Measurements from ENCODE around the gene ZBED5. TPM values are rescaled to one million over a fixed set of nuclear protein-coding genes. Genes with fewer than 3 reads are reported as not detected.
"Not testable (repeated sequence)": the region's sequence is repeated elsewhere in the genome, so short reads cannot be mapped to it uniquely, and the experiment has no call there.

Gene ZBED5
- total and polyA plus RNA-seq, 4 donors, result 18.0 to 57.9 (median 39.9) TPM

DNA sequence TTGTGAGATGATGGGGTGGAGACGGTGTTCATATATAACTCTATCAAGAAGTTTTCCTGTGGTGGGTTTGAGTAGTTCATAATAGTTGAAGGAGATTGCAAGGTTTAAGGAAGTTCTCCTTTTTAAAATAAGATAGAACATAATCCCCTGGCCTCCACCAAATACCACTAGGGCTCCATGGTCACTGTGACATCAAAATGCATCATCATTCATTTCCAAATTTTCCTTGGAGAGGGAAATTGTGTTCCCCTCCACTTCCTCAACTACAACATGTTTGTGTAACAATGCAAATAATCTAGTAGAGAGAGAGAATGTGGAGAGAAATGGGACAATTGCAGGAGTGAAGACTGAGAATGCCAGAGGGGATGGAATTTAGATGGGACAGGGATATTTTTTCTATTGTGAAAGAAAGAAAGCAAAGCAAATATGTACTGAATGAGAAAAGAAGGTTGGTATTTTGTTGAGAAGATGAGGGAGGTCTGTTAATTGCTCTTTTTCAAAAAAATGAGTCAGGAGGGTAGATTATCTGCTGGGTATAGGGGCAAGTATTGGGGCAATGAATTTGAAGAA lies 33.4 kb upstream of the ZBED5 start:
- WGBS, 2 donors, result 76 to 93% methylated on average over 1 of the region's 1 CpG
- H3K36me3 ChIP-seq (ENCODE audit: control insufficient read depth in 4 of 4, insufficient read depth in 4 of 4, low read length in 4 of 4), result no peaks in the 10 kb centered on the region
- no peak overlapping the region for H3K9ac ChIP-seq (ENCODE audit: insufficient read depth in 1 of 2, low read length in 2 of 2)
- H3K27me3 ChIP-seq (ENCODE audit: control insufficient read depth in 3 of 3, insufficient read depth in 3 of 3, low read length in 2 of 3), result no peaks in the 10 kb centered on the region
- H3K4me1 ChIP-seq (ENCODE audit: control insufficient read depth in 5 of 5, insufficient read depth in 5 of 5, low read length in 5 of 5), result peaks cover 0 to 27% (median 5%) of the 10 kb centered on the region in 5 donors
- no peak for ATAC-seq (ENCODE audit: insufficient read depth, low FRiP score)
- DNase-seq, result no peak
- no peaks in the 10 kb centered on the region for H3K9me3 ChIP-seq (ENCODE audit: control insufficient read depth in 4 of 4, insufficient read depth in 3 of 4, low read length in 3 of 4)
- H3K4me3 ChIP-seq, result no peak overlapping the region
- TF ChIP-seq, protein P1, sequence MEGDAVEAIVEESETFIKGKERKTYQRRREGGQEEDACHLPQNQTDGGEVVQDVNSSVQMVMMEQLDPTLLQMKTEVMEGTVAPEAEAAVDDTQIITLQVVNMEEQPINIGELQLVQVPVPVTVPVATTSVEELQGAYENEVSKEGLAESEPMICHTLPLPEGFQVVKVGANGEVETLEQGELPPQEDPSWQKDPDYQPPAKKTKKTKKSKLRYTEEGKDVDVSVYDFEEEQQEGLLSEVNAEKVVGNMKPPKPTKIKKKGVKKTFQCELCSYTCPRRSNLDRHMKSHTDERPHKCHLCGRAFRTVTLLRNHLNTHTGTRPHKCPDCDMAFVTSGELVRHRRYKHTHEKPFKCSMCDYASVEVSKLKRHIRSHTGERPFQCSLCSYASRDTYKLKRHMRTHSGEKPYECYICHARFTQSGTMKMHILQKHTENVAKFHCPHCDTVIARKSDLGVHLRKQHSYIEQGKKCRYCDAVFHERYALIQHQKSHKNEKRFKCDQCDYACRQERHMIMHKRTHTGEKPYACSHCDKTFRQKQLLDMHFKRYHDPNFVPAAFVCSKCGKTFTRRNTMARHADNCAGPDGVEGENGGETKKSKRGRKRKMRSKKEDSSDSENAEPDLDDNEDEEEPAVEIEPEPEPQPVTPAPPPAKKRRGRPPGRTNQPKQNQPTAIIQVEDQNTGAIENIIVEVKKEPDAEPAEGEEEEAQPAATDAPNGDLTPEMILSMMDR (IDR thresholded peaks at IDR 0.05; ENCODE audit: control extremely low read depth, extremely low read depth), result no peak
- no peak overlapping the region for H3K27ac ChIP-seq (ENCODE audit: low read depth in 1 of 2, low read length in 1 of 2)

DNA sequence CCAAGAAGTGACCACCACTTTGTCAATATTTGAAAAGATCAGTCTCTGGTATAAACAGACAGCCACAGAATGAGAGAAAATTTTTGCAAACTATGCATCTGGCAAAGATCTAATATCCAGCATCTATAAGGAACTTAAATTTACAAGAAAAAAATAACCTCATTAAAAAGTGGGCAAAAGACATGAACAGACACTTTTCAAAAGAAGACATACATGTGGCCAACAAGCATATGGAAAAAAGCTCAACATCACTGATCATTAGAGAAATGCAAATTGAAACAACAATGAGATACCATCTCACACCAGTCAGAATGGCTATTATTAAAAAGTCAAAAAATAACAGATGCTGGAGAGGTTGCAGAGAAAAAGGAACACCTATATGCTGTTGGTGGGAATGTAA lies 32.2 kb upstream of the ZBED5 start:
- not testable (repeated sequence) for DNase-seq; H3K4me3 ChIP-seq; H3K9ac ChIP-seq (ENCODE audit: insufficient read depth in 1 of 2, low read length in 2 of 2); H3K27me3 ChIP-seq (ENCODE audit: control insufficient read depth in 3 of 3, insufficient read depth in 3 of 3, low read length in 2 of 3); H3K9me3 ChIP-seq (ENCODE audit: control insufficient read depth in 4 of 4, insufficient read depth in 3 of 4, low read length in 3 of 4); H3K27ac ChIP-seq (ENCODE audit: low read depth in 1 of 2, low read length in 1 of 2); ATAC-seq (ENCODE audit: insufficient read depth, low FRiP score); H3K36me3 ChIP-seq (ENCODE audit: control insufficient read depth in 4 of 4, insufficient read depth in 4 of 4, low read length in 4 of 4)
- peaks cover 0 to 31% (median 8%) of the 10 kb centered on the region in 5 donors for H3K4me1 ChIP-seq (ENCODE audit: control insufficient read depth in 5 of 5, insufficient read depth in 5 of 5, low read length in 5 of 5)

DNA sequence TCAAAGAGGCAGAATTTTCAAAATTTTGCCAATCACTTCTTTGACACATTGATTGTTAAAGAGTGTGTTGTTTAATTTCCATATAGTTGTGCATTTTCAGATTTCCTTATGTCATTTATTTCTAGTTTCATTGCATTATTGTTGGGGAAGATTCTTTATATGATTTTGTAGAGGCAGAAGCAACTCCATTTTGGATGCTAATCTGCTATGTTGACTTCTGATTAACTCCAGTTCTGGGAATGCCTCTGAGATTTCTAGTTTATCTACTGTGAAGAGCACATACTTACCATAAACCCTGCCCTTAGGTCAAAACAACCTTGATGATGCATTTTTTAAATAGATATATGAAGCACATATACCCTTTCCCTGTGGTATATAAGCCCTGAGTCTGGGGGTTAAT lies 29.5 kb upstream of the ZBED5 start:
- Histone ChIP-seq H3K9ac (ENCODE audit: insufficient read depth in 1 of 2, low read length in 2 of 2) (no peak overlapping the region), H3K9me3 (ENCODE audit: control insufficient read depth in 4 of 4, insufficient read depth in 3 of 4, low read length in 3 of 4) (no peaks in the 10 kb centered on the region), H3K4me1 (ENCODE audit: control insufficient read depth in 5 of 5, insufficient read depth in 5 of 5, low read length in 5 of 5) (peaks cover 0 to 14% (median 3%) of the 10 kb centered on the region in 5 donors), H3K4me3 (no peak overlapping the region), H3K27ac (ENCODE audit: low read depth in 1 of 2, low read length in 1 of 2) (peak overlapping the region in 1 of 2 donors; percentile 81), H3K36me3 (ENCODE audit: control insufficient read depth in 4 of 4, insufficient read depth in 4 of 4, low read length in 4 of 4) (no peaks in the 10 kb centered on the region), H3K27me3 (ENCODE audit: control insufficient read depth in 3 of 3, insufficient read depth in 3 of 3, low read length in 2 of 3) (no peaks in the 10 kb centered on the region)
- TF ChIP-seq, protein P1 (IDR thresholded peaks at IDR 0.05; ENCODE audit: control extremely low read depth, extremely low read depth), result no peak
- ATAC-seq (ENCODE audit: insufficient read depth, low FRiP score), result no peak
- no peak for DNase-seq

DNA sequence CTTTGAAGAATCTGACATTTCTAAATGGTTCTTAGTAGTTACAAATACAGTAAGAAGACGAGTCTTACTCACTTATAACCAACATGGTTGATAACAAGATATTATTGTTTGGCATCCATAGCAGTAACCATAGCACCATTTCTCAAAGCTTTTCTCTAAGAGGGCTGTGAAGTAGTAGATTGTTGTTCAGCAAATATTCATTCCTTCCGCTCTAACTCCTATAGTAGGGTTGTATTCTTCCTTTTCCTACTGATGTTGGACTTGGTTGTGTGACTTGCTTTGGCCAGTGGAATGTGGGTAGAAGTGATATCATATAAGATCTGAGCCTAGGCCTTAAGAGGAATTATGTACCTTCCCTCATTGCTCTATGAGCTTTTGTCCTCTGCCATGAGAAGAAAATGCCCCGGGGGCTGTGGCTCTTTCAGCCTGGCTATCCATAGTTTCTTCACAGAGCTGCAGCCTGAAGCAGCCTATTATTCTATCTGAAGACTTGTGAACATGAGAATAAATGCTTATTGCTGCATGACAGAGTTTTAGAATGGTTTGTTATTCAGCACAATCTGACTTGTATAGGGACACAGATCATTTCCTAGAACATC lies 28.9 kb upstream of the ZBED5 start:
- no peaks in the 10 kb centered on the region for H3K27me3 ChIP-seq (ENCODE audit: control insufficient read depth in 3 of 3, insufficient read depth in 3 of 3, low read length in 2 of 3)
- H3K9ac ChIP-seq (ENCODE audit: insufficient read depth in 1 of 2, low read length in 2 of 2), result no peak overlapping the region
- no peak overlapping the region for H3K4me3 ChIP-seq
- no peaks in the 10 kb centered on the region for H3K9me3 ChIP-seq (ENCODE audit: control insufficient read depth in 4 of 4, insufficient read depth in 3 of 4, low read length in 3 of 4)
- TF ChIP-seq, protein P1 (IDR thresholded peaks at IDR 0.05; ENCODE audit: control extremely low read depth, extremely low read depth), result no peak
- no peak for DNase-seq
- ATAC-seq (ENCODE audit: insufficient read depth, low FRiP score), result no peak
- peak overlapping the region in 1 of 2 donors; percentile 81 for H3K27ac ChIP-seq (ENCODE audit: low read depth in 1 of 2, low read length in 1 of 2)
- peaks cover 0 to 14% (median 3%) of the 10 kb centered on the region in 5 donors for H3K4me1 ChIP-seq (ENCODE audit: control insufficient read depth in 5 of 5, insufficient read depth in 5 of 5, low read length in 5 of 5)
- H3K36me3 ChIP-seq (ENCODE audit: control insufficient read depth in 4 of 4, insufficient read depth in 4 of 4, low read length in 4 of 4), result no peaks in the 10 kb centered on the region
- WGBS, 2 donors, result 91 to 94% methylated on average over 3 of the region's 3 CpGs
